Activated CD4-positive, alpha-beta T cell treated with anti-CD3 and anti-CD28 coated beads, Interleukin-2, amount 50 U/mL, for 16 hours (primary cell): Measurements from ENCODE around the gene TFCP2L1.
"Not testable (repeated sequence)": the region's sequence is repeated elsewhere in the genome, so short reads cannot be mapped to it uniquely, and the experiment has no call there.

ENCODE experiments used
- DNase-seq: peaks from one replicate; pipeline ENCODE4 v3.0.0-alpha.2; 2020

TFCP2L1 gene

DNA sequence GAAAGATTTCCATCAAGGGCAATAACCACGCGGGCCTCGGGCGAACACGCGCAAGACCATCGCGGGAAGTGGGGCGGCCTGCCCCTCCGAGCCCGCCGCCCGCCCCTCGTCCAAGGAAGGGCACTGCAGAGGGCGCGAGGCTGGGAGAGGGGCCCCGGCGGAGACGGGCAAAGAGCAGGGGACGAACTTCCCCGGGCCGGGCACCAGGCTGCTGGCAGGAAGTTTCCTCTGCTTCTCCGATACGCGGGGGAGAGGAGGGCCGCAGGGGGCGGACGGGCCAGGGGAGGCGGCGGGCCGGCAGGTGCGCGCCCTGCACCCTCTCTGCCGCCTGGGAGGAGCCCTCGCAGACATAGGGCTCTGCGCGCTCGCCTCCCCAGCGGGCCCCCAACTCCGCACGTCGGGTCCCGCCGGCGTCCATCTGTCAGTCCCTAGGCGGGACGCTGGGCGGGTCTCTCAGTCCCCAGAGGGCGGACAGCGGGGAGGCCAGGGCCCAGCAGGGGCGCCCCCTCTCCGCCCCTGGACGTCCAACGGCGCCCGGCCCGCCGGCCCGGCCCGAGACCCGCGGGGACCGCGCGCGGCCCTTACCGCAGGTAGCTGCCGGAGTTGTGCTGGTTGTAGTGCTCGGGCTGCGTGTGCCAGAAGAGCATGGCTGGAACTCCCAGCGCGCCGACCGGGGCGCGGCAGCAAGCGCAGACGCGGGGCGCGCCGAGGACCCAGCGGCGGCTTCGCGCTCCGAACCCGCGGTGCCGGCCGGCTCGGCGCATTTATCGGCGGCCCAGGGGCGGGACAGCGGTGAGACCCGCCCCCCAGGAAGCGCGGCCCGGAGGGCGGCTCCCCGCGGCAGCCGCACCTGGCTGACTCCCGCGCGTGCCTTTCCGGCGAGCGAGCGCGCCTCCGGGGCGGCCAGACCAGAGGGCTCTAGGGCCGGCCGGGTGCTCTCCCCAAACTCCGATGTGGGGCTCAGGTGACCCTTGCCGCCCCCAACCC, at the start of gene TFCP2L1:
Gene TFCP2L1 (minus strand): TSS at position 740 of the 987 bp plus-strand sequence. CDS start 93 bp downstream, at position 647.
- peak; percentile 40 for DNase-seq

DNA sequence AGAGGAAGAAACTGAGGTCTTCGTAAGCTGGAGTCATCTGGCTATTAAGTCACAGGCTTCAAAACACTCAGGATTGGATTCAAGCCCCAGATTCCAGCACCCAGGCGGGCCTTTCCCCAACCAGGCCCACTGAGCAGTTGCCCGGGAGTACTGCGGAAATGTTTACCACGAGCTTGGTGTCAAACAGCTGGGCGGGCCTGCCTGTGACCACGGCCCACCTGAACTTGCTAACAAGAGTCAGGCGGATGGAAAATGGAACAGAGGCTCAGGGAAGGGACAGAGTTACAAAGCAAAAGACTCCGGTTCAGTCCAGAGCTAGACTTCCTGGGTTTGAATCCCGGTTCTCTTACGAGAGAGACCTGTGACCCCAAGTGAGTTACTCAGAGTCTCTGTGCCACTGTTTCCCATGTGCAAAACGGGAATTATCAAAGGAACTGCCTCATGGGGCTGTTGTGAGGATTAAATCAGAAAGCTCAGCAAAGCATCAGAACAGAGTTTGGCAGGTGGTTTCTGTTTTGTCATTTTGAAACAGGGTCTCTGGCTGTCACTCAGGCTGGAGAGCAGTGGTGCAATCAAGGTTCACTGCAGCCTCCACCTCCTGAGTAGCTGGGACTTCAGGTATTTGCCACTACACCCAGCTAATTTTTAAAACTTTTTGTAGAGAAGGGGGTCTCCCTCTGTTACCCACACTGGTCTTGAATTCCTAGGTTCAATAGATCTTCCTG, 49.0 kb upstream of the TFCP2L1 start:
- DNase-seq: peak; percentile 46

- DNase-seq: no peak
These were observed 48.2 kb upstream of the TFCP2L1 start for GRCh38 chr2:121333231-121333630.

DNA sequence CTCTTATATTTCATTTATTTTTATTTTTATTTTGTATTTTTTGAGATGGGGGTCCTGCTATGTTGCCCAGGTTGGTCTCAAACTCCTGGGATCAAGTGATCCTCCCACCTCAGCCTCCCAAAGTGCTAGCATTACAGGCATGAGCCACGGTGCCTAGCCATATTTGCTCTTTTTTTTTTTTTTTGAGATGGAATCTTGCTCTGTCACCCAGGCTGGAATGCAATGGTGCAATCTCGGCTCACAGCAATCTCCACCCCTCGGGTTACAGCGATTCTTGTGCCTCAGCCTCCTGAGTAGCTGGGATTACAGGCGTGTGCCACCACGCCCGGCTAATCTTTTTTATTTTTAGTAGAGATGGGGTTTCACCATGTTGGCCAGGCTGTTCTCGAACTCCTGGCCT, 46.3 kb upstream of the TFCP2L1 start:
- DNase-seq: not testable (repeated sequence)

DNA sequence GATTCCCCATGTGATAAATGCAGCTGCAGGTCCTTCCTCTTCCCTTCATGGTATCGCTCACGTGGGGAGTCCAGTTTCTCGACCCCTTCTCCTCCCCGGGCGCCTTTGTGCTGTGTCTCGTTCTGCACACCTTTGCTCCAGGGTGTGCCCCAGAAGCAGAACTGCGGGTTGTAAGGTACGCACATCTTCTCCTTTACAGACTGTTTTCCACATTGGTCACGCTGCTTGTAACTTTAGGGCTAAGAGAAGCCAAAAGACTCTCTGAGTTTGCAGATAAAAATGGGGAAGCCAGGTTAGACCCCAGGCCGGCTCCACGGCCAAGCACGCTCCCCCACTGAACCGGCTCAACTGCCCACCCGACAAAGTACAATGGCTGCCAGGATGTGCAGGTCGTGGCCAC, 45.9 kb upstream of the TFCP2L1 start:
- DNase-seq: no peak

DNA sequence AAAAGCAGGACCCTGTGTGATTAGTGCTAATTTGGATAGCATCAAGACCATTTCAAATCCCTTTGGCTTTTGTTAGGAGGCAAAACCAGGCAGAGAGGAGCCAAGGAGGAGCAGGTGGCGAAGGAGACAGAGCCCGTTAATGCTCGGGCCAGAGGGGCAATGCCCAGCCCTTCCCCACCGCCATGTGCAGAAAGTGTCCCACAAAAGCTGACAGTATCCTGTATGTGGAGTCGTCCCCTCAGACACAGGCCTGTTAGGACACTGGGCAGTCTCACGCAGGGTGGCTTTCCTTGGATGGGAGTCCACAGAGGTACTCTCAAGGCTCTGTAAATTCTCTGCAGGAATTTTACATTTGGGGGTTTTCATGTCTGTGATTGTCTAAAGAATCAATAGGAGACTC, 44.8 kb upstream of the TFCP2L1 start:
- DNase-seq: no peak

DNA sequence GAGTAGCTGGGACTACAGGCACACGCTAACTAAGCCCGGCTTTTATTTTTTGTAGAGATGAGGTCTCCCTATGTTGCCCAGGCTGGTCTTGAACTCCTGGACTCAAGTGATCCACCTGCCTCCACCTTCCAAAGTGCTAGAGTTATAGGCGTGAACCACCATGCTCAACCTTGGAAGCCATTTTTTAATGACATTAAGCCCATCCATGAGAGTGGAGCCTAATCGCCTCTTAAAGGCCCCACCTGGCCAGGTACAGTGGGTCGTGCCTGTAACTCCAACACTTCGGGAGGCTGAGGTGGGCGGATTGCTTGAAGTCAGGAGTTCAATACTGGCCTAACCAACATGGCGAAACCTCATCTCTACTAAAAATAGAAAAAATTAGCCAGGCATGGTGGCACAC, 41.6 kb upstream of the TFCP2L1 start:
- DNase-seq: no peak

GRCh38 chr2:121324601-121325000, 39.6 kb upstream of the TFCP2L1 start:
- no peak for DNase-seq

DNA sequence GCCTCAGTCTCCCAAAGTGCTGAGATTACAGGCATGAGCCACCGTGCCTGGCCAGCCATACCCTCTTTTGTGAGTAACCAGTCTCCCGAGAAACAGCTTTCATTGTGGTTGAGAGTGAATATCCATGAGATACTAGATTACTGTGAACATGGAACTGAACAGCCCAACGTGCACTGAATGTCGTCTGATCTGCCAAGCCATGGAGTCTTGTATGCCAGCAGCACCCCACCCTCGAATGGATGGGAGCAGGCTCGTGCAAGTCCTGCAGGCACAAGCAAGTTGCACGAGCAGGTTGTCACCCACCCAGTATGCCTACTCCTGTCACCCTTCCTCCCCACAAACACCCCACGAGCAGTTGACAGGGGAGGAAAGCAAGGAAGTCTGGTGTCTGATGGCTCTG, 36.5 kb upstream of the TFCP2L1 start:
- DNase-seq: no peak

DNA sequence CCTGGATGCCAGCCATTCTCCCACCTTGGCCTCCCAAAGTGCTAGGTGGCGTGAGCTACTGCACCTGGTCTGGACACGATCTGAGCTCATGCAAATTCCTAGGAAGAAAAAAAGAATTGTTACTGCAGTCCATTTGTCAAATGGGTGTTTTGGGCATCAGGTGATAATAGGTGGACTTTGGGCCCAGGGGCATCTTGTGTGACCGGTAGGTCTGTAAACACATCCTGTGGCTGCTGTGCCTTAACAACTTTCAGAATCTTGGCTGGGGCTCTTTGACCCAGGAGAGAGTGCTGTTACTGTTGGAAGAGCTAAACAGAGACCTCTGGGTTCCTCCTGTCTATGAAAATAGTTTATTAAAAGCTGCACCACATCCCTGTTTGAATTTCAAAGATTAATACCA, 34.9 kb upstream of the TFCP2L1 start:
- no peak for DNase-seq

DNA sequence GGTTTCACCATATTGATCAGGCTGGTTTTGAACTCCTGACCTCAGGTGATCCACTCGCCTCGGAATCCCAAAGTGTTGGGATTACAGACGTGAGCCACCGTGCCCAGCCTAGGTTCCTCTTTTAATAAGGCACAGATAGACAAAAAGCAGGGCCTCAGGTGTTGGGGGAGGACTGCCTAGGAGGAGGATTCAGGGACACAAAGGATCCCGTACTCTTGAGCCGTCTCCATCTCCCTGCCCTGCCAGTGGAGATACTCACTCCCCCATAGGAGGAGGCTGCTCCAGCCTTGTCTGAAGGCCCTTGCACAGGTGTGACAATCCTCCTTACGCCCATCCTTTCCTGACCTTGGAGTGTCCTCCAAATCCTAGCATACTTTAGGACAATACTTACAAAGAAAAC, 32.0 kb upstream of the TFCP2L1 start:
- no peak for DNase-seq

- not testable (repeated sequence) for DNase-seq
These were observed 28.7 kb upstream of the TFCP2L1 start for GRCh38 chr2:121313701-121314100.

- DNase-seq: peak; percentile 32
These were observed 24.8 kb upstream of the TFCP2L1 start for GRCh38 chr2:121309801-121310200.

DNA sequence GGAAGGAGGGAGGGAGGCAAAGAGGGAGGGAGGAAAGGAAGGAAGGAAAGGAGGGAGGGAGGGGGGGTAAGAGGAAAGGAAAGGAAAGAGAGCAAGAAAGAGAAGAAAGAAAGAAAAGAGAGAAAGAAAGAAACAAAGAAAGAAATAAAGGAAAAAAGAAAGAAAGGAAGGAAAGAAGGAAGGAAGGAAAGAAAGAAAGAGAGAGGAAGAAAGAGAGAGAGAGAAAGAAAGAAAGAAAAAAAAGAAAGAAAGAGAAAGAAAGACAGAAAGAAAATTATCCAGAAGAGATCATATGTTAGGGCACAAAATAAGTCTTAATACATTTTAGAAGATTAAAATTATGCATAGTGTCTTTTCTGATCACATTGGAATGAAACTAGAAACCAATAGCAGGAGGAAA, 24.3 kb upstream of the TFCP2L1 start:
- no peak for DNase-seq

DNA sequence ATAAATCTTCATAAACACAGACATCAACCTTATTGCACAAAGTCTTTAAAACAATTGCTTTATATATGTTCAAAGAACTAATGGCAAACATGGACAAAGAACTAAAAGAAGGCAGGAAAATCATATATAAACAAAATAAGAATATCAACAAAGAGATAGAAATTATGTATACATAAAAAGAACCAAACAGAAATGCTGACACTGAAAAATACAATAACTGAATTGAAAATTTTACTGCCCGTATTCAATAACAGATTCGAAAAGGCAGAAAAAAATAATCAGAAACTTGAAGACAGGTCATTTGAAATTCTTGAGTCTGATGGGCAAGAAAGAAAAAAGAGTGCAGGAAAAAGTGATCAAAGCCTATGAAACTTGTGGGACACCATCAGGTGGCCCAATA, 22.0 kb upstream of the TFCP2L1 start:
- DNase-seq: no peak

GRCh38 chr2:121304941-121305340, 19.9 kb upstream of the TFCP2L1 start:
- DNase-seq: no peak

DNA sequence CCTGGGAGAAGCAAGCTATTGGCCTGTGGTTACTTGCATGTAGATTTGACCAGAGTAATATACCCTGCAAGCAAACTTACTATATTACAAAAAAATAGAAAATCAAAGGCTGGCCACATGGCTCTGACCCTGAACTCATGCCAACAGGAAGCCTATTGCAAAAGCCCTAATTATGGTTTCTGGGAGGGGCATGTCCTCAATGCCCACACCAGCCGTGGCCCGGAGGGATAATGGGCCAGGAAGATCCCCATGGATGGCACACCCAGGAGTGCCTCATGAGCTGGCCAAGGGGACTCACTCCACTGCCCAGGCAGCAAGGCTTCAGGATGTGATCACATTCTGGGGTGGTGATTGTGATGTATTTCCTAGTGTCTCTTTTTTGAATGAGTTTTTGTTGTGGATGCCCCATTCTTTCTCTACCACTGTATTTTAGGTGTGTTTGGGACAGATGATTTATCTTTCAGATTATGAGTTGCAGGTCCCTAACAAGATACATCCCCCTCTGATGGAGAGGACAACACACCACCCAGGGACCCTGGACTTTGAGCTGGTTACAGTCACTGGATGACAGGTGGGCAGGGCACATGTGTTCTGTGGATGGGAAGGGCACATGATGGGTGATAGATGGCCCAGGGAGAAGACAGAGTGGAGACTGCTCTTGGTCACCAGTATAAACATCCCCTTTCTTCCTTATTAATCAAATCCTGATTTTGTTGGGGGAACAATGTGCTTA, 18.7 kb upstream of the TFCP2L1 start:
- no peak for DNase-seq

GRCh38 chr2:121301190-121301589, 16.2 kb upstream of the TFCP2L1 start:
- DNase-seq: not testable (repeated sequence)

- DNase-seq: no peak
These were observed 13.5 kb upstream of the TFCP2L1 start for GRCh38 chr2:121298476-121298875.

DNA sequence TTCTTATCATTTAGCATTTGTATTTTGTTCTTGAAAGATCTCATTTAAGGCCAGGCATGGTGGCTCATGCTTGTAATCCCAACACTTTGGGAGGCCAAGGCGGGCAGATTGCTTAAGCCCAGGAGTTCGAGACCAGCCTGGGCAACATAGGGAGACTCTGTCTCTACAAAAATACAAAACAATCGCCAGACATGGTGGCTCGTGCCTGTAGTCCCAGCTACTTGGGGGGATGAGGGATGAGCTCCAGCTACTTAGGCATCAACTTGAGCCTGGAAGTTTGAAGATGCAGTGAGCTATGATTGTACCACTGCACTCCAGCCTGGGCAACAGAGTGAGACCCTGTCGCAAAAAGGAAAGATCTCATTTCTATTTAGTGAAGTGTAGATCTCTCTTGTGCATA, 12.9 kb upstream of the TFCP2L1 start:
- DNase-seq: not testable (repeated sequence)

DNA sequence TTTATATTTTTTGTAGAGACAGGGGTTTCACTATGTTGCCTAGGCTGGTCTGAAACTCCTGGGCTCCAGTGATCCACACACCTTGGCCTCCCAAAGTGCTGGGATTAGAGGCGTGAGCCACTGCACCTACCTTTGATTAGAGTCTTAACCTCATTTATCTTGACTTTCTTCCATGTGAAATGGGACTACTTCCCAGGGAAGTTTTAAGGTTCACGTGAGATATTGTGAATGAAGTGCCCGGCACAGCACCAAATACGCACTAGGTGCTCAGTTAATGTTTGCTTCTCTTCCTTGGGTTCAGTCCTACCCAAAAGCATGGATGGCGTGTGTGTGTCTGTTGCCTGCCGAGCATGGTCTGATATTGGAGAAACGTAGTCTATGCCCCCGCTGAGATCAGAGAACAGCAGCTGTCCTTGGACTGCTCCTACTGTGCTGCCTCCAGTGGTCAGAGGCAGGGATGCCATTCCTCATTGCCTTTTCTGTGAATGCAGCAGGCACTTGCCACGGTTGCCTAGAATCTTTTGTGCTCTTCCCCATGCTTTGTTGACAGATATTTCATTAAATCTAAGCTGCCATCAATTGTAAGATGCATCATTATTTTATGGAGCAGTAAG, 12.3 kb upstream of the TFCP2L1 start:
- peak; percentile 11 for DNase-seq

GRCh38 chr2:121295911-121296650, 11.1 kb upstream of the TFCP2L1 start:
- DNase-seq: no peak
